Stimulated activated CD8-positive, alpha-beta memory T cell treated with anti-CD3 and anti-CD28 coated beads, Interleukin-4, amount 100 ng/mL, for 4 hours (primary cell): ENCODE data around the gene CDH13.

Experiments used
- DNase-seq, 2 donors: peaks; one replicate each; pipeline ENCODE4 v3.0.0-alpha.2; 2020; ENCODE audit warnings: low read depth in 2 of 2, low spot score in 1 of 2

The CDH13 gene

GRCh38 chr16:83271970-83272575, 645.3 kb downstream of the CDH13 start:
- DNase-seq = no peak

- DNase-seq = no peak
These were observed 646.1 kb downstream of the CDH13 start for GRCh38 chr16:83272843-83273242.

- no peak for DNase-seq
These were observed 646.9 kb downstream of the CDH13 start for GRCh38 chr16:83273504-83274173.

- DNase-seq = no peak
These were observed 652.5 kb downstream of the CDH13 start for GRCh38 chr16:83279251-83279650.

GRCh38 chr16:83285921-83286320, 659.2 kb downstream of the CDH13 start:
- DNase-seq = no peak

- no peak for DNase-seq
These were observed 669.7 kb downstream of the CDH13 start for GRCh38 chr16:83296505-83296904.

- no peak for DNase-seq
These were observed 671.8 kb downstream of the CDH13 start for GRCh38 chr16:83298541-83298940.

GRCh38 chr16:83300326-83300725, 673.6 kb downstream of the CDH13 start:
- DNase-seq = no peak

- DNase-seq = no peak
These were observed 675.2 kb downstream of the CDH13 start for GRCh38 chr16:83301971-83302370.

GRCh38 chr16:83302853-83303252, 676.1 kb downstream of the CDH13 start:
- DNase-seq = no peak

GRCh38 chr16:83305092-83305491, 678.3 kb downstream of the CDH13 start:
- no peak for DNase-seq

- DNase-seq = no peak
These were observed 680.3 kb downstream of the CDH13 start for GRCh38 chr16:83306961-83307593.

- DNase-seq = no peak
These were observed 680.8 kb downstream of the CDH13 start for GRCh38 chr16:83307594-83307992.

GRCh38 chr16:83308414-83308813, 681.6 kb downstream of the CDH13 start:
- no peak for DNase-seq

- no peak for DNase-seq
These were observed 684.0 kb downstream of the CDH13 start for GRCh38 chr16:83310816-83311215.

- no peak for DNase-seq
These were observed 685.4 kb downstream of the CDH13 start for GRCh38 chr16:83312015-83312717.

GRCh38 chr16:83312718-83313245, 686.0 kb downstream of the CDH13 start:
- DNase-seq = no peak

- no peak for DNase-seq
These were observed 688.5 kb downstream of the CDH13 start for GRCh38 chr16:83315271-83315670.

- DNase-seq = no peak
These were observed 689.7 kb downstream of the CDH13 start for GRCh38 chr16:83316458-83316857.

GRCh38 chr16:83318390-83318789, 691.6 kb downstream of the CDH13 start:
- DNase-seq = no peak

- DNase-seq = no peak
These were observed 702.2 kb downstream of the CDH13 start for GRCh38 chr16:83328936-83329335.

GRCh38 chr16:83329441-83329840, 702.7 kb downstream of the CDH13 start:
- DNase-seq = no peak
